ENCODE data around the gene MAPT. TPM values are rescaled to one million over a fixed set of nuclear protein-coding genes. Genes with fewer than 3 reads are reported as not detected.

MAPT gene
- total RNA-seq, 1 experiment from 2014 or later: 3.6 TPM

GRCh38 chr17:46031440-46031839 is 137.1 kb downstream of the MAPT start:
- H3K9me3 ChIP-seq (ENCODE audit: low read length): no peaks in the 10 kb centered on the region
- TF ChIP-seq EZH2 (IDR thresholded peaks at IDR 0.05; ENCODE audit: low read length, unreplicated experiment) (no peak), EZH2phosphoT487 (IDR thresholded peaks at IDR 0.05; ENCODE audit: borderline replicate concordance, low read length) (no peak)
- TF ChIP-seq, protein P1, sequence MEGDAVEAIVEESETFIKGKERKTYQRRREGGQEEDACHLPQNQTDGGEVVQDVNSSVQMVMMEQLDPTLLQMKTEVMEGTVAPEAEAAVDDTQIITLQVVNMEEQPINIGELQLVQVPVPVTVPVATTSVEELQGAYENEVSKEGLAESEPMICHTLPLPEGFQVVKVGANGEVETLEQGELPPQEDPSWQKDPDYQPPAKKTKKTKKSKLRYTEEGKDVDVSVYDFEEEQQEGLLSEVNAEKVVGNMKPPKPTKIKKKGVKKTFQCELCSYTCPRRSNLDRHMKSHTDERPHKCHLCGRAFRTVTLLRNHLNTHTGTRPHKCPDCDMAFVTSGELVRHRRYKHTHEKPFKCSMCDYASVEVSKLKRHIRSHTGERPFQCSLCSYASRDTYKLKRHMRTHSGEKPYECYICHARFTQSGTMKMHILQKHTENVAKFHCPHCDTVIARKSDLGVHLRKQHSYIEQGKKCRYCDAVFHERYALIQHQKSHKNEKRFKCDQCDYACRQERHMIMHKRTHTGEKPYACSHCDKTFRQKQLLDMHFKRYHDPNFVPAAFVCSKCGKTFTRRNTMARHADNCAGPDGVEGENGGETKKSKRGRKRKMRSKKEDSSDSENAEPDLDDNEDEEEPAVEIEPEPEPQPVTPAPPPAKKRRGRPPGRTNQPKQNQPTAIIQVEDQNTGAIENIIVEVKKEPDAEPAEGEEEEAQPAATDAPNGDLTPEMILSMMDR (conservative IDR thresholded peaks at IDR 0.05; ENCODE audit: low read depth, low read length): no peak
- no peak overlapping the region for H3K4me2 ChIP-seq (ENCODE audit: low read length)
- no peak overlapping the region for H3K9ac ChIP-seq (ENCODE audit: low read length)
- BruUV-seq (replicated peaks): no TSS peak
- ATAC-seq (no peak), DNase-seq (no peak)
- no peaks in the 10 kb centered on the region for H3K4me1 ChIP-seq (ENCODE audit: insufficient read depth, low read length)
- peaks cover 69% of the 10 kb centered on the region for H3K36me3 ChIP-seq (ENCODE audit: low read depth, low read length)
- intact Hi-C loops (cut with micrococcal nuclease): no loop called here
- no peaks in the 10 kb centered on the region for H3K9me2 ChIP-seq (replicated peaks; ENCODE audit: low read length)
- no peaks in the 10 kb centered on the region for H3K79me2 ChIP-seq (ENCODE audit: low read length)
- H3K4me3 ChIP-seq (ENCODE audit: low read length): no peak overlapping the region
- no peaks in the 10 kb centered on the region for H3F3A ChIP-seq (ENCODE audit: low read length, unreplicated experiment)
- H2AFZ ChIP-seq (ENCODE audit: low read length): no peak overlapping the region
- H3K27ac ChIP-seq (ENCODE audit: low read length): no peak overlapping the region
- peaks cover 10% of the 10 kb centered on the region for H4K20me1 ChIP-seq (ENCODE audit: low read length)
- no peaks in the 10 kb centered on the region for H3K27me3 ChIP-seq (ENCODE audit: low read length)
- ChIA-PET CTCF (no interaction called here), POLR2A (ENCODE audit: unreplicated experiment) (no interaction called here)

DNA sequence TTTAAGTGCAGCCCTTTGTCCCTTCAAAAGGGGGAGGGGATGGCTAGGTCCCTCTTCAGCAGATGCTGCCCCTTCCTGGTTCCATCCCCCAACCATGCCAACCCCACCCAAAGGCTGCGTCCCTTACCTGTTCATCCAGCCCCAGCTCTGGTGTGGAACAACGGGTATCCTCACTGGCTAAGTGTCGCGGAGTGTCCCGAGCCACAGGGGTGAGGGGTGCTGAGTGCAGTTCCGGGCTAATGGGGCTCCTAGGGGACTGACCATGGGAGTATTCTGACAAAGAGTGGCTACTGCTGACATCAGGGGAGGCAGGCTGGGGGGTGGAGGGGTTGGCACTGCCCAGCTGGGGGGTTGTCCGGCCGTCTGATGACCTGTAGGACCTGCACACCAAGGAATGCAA is 137.6 kb downstream of the MAPT start:
- Histone ChIP-seq H3K27me3 (ENCODE audit: low read length) (no peaks in the 10 kb centered on the region), H3K9ac (ENCODE audit: low read length) (no peak overlapping the region), H3K27ac (ENCODE audit: low read length) (no peak overlapping the region), H4K20me1 (ENCODE audit: low read length) (peaks cover 10% of the 10 kb centered on the region), H3K79me2 (ENCODE audit: low read length) (no peaks in the 10 kb centered on the region), H3K36me3 (ENCODE audit: low read depth, low read length) (peaks cover 74% of the 10 kb centered on the region), H3K9me3 (ENCODE audit: low read length) (no peaks in the 10 kb centered on the region), H3K4me3 (ENCODE audit: low read length) (no peak overlapping the region), H3F3A (ENCODE audit: low read length, unreplicated experiment) (no peaks in the 10 kb centered on the region), H3K9me2 (replicated peaks; ENCODE audit: low read length) (no peaks in the 10 kb centered on the region), H3K4me2 (ENCODE audit: low read length) (no peak overlapping the region), H3K4me1 (ENCODE audit: insufficient read depth, low read length) (no peaks in the 10 kb centered on the region), H2AFZ (ENCODE audit: low read length) (no peak overlapping the region)
- no TSS peak for BruUV-seq (replicated peaks)
- ATAC-seq (no peak), DNase-seq (no peak)
- TF ChIP-seq, protein P1 (conservative IDR thresholded peaks at IDR 0.05; ENCODE audit: low read depth, low read length): no peak
- TF ChIP-seq EZH2phosphoT487 (IDR thresholded peaks at IDR 0.05; ENCODE audit: borderline replicate concordance, low read length): no peak
- TF ChIP-seq EZH2 (IDR thresholded peaks at IDR 0.05; ENCODE audit: low read length, unreplicated experiment): no peak
- CTCF ChIA-PET: no interaction called here
- POLR2A ChIA-PET (ENCODE audit: unreplicated experiment): no interaction called here
- intact Hi-C loops (cut with micrococcal nuclease): no loop called here

DNA sequence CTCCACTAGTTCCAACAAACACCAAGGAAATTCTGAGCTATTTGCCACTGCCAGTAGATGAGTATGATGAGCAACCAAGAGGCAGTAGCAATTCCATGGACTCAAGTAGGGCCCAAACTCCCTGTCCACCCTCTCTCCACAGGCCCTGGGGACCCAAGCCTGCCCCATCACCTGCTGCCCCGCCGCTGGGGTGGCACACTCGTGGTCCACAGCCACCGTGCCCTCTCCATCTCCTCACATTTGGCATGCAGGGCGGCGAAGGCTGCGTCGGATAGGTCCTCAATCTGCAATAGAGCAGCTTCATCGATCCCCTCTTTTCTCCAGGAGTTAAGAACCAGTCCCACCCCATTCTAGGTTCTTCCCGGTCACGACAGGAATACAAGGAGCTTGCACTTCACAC is 138.6 kb downstream of the MAPT start:
- CTCF ChIA-PET: no interaction called here
- Histone ChIP-seq H4K20me1 (ENCODE audit: low read length) (peaks cover 10% of the 10 kb centered on the region), H3K9ac (ENCODE audit: low read length) (no peak overlapping the region), H3F3A (ENCODE audit: low read length, unreplicated experiment) (no peaks in the 10 kb centered on the region), H3K79me2 (ENCODE audit: low read length) (no peaks in the 10 kb centered on the region), H3K9me2 (replicated peaks; ENCODE audit: low read length) (no peaks in the 10 kb centered on the region), H3K36me3 (ENCODE audit: low read depth, low read length) (peaks cover 82% of the 10 kb centered on the region), H3K4me3 (ENCODE audit: low read length) (no peak overlapping the region), H3K27ac (ENCODE audit: low read length) (no peak overlapping the region), H3K27me3 (ENCODE audit: low read length) (no peaks in the 10 kb centered on the region), H3K9me3 (ENCODE audit: low read length) (no peaks in the 10 kb centered on the region), H3K4me2 (ENCODE audit: low read length) (no peak overlapping the region), H2AFZ (ENCODE audit: low read length) (no peak overlapping the region), H3K4me1 (ENCODE audit: insufficient read depth, low read length) (no peaks in the 10 kb centered on the region)
- DNase-seq (no peak), ATAC-seq (no peak)
- POLR2A ChIA-PET (ENCODE audit: unreplicated experiment): no interaction called here
- no TSS peak for BruUV-seq (replicated peaks)
- no peak for TF ChIP-seq EZH2 (IDR thresholded peaks at IDR 0.05; ENCODE audit: low read length, unreplicated experiment)
- TF ChIP-seq, protein P1 (conservative IDR thresholded peaks at IDR 0.05; ENCODE audit: low read depth, low read length): no peak
- TF ChIP-seq EZH2phosphoT487 (IDR thresholded peaks at IDR 0.05; ENCODE audit: borderline replicate concordance, low read length): no peak
- intact Hi-C loops (cut with micrococcal nuclease): no loop called here

Measured in PC-3 (cell line).